Subcutaneous abdominal adipose tissue (tissue), 5 donors: ENCODE results near the gene DNAH6.
A peak's percentile ranks its signal among the peaks of the same experiment; 100 is the strongest.

Source experiments
- H3K27ac ChIP-seq: one replicate; pipeline ENCODE4 v1.7.0; 2013; ENCODE audit warnings: low read depth, mild to moderate bottlenecking, inconsistent platforms, low read length, moderate library complexity
- H3K27me3 ChIP-seq, 5 donors: one replicate each; pipeline ENCODE4 v1.7.0; 2013; ENCODE audit warnings: low read length in 5 of 5, inconsistent platforms in 1 of 5; ENCODE audit not compliant: control insufficient read depth in 5 of 5, insufficient read depth in 4 of 5
- H3K36me3 ChIP-seq, 5 donors: one replicate each; pipeline ENCODE4 v1.7.0; 2013; ENCODE audit warnings: low read length in 5 of 5; ENCODE audit not compliant: control insufficient read depth in 5 of 5, insufficient read depth in 5 of 5
- H3K4me1 ChIP-seq, 5 donors: one replicate each; pipeline ENCODE4 v1.7.0; 2013; ENCODE audit warnings: low read length in 5 of 5, mild to moderate bottlenecking in 3 of 5, moderate library complexity in 1 of 5; ENCODE audit not compliant: control insufficient read depth in 5 of 5, insufficient read depth in 5 of 5
- H3K4me3 ChIP-seq, 5 donors: one replicate each; pipeline ENCODE4 v1.7.0; 2013; ENCODE audit warnings: low read length in 5 of 5, low read depth in 1 of 5
- H3K9ac ChIP-seq, 5 donors: one replicate each; pipeline ENCODE4 v1.7.0; 2013; ENCODE audit warnings: low read length in 5 of 5, mild to moderate bottlenecking in 4 of 5, moderate library complexity in 3 of 5
- H3K9me3 ChIP-seq, 5 donors: one replicate each; pipeline ENCODE4 v1.7.0; 2013; ENCODE audit warnings: low read length in 5 of 5; ENCODE audit not compliant: control insufficient read depth in 5 of 5
- donor health status: healthy.
- donor health status: healthy.
- donor health status: healthy.
- donor health status: healthy.
- donor health status: healthy.

DNAH6 gene

DNA sequence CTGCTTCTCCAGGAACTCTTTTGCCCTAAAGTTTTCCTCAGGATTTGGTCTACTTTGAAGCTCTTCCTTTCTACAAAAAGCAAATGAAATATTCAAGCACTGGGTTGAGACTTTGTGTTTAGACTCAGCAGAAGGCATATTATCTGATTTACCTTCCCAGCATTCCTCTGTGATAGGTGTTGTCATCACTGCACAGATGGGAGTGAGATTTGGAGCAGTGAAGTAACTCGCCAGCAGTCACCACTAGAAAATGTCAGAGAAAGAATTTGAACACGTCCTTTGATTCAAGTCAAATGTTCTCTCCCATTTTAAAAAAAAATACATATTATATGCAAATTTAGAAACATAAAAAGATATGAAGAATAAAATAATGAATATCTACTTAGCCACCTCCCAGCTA is 112.2 kb downstream of the DNAH6 start:
- Histone ChIP-seq H3K9me3 (no peaks in the 10 kb centered on the region), H3K27me3 (no peaks in the 10 kb centered on the region), H3K9ac (no peak overlapping the region), H3K4me3 (no peak overlapping the region), H3K27ac (no peak overlapping the region), H3K36me3 (no peaks in the 10 kb centered on the region), H3K4me1 (no peaks in the 10 kb centered on the region)

DNA sequence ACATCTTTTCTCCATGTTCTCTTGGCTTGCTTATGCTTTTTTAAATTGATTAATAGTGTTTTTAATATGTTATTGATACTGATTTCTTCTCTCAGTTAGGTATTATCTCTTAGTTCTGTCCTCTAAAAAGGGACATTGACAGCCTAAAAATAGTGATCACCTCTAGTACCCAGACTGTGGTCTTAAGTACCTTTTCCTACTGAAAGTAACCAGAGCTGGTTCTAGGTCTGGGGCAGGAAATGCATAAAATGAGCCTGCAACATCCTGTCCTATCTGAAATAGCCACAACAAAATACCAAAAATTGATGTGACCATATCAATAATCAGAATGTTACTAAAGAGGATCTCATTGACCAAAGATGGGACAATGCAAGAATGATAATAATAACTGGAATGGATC is 113.3 kb downstream of the DNAH6 start:
- Histone ChIP-seq H3K4me3 (no peak overlapping the region), H3K9me3 (no peaks in the 10 kb centered on the region), H3K9ac (no peak overlapping the region)

GRCh38 chr2:84631047-84631446 is 114.7 kb downstream of the DNAH6 start:
- no peaks in the 10 kb centered on the region for H3K9me3 ChIP-seq
- H3K36me3 ChIP-seq = peaks cover 0 to 3% (median 0%) of the 10 kb centered on the region in 5 donors
- H3K27ac ChIP-seq = no peak overlapping the region
- no peak overlapping the region for H3K4me3 ChIP-seq
- H3K9ac ChIP-seq = peak overlapping the region in 1 of 5 donors; percentile 1
- no peaks in the 10 kb centered on the region for H3K27me3 ChIP-seq
- no peaks in the 10 kb centered on the region for H3K4me1 ChIP-seq

More for the DNA sequence above, 113.3 kb downstream of the DNAH6 start:
- Histone ChIP-seq H3K27ac (no peak overlapping the region), H3K27me3 (no peaks in the 10 kb centered on the region), H3K4me1 (no peaks in the 10 kb centered on the region), H3K36me3 (no peaks in the 10 kb centered on the region)

GRCh38 chr2:84631985-84632384 is 115.7 kb downstream of the DNAH6 start:
- Histone ChIP-seq H3K9me3 (no peaks in the 10 kb centered on the region), H3K4me1 (no peaks in the 10 kb centered on the region), H3K27me3 (no peaks in the 10 kb centered on the region), H3K4me3 (no peak overlapping the region), H3K27ac (no peak overlapping the region), H3K9ac (no peak overlapping the region), H3K36me3 (peaks cover 0 to 3% (median 0%) of the 10 kb centered on the region in 5 donors)

GRCh38 chr2:84636080-84636971 is 120.0 kb downstream of the DNAH6 start:
- no peak overlapping the region for H3K9ac ChIP-seq
- no peak overlapping the region for H3K4me3 ChIP-seq
- H3K9me3 ChIP-seq = no peaks in the 10 kb centered on the region
- H3K36me3 ChIP-seq = peaks cover 0 to 4% (median 0%) of the 10 kb centered on the region in 5 donors
- no peaks in the 10 kb centered on the region for H3K27me3 ChIP-seq
- H3K27ac ChIP-seq = no peak overlapping the region
- H3K4me1 ChIP-seq = no peaks in the 10 kb centered on the region

- H3K27me3 ChIP-seq = no peaks in the 10 kb centered on the region
- no peak overlapping the region for H3K9ac ChIP-seq
- no peak overlapping the region for H3K27ac ChIP-seq
- H3K9me3 ChIP-seq = no peaks in the 10 kb centered on the region
- peaks cover 0 to 4% (median 2%) of the 10 kb centered on the region in 5 donors for H3K36me3 ChIP-seq
- H3K4me3 ChIP-seq = no peak overlapping the region
- H3K4me1 ChIP-seq = no peaks in the 10 kb centered on the region
Measured at GRCh38 chr2:84639751-84640150, 123.5 kb downstream of the DNAH6 start.

- Histone ChIP-seq H3K9ac (no peak overlapping the region), H3K4me3 (no peak overlapping the region), H3K27me3 (no peaks in the 10 kb centered on the region), H3K4me1 (no peaks in the 10 kb centered on the region), H3K9me3 (no peaks in the 10 kb centered on the region), H3K36me3 (peaks cover 0 to 4% (median 2%) of the 10 kb centered on the region in 5 donors), H3K27ac (no peak overlapping the region)
Measured at GRCh38 chr2:84640411-84640810, 124.1 kb downstream of the DNAH6 start.

- Histone ChIP-seq H3K9ac (no peak overlapping the region), H3K36me3 (peaks cover 0 to 4% (median 0%) of the 10 kb centered on the region in 5 donors), H3K27ac (no peak overlapping the region), H3K9me3 (no peaks in the 10 kb centered on the region), H3K4me1 (no peaks in the 10 kb centered on the region), H3K4me3 (no peak overlapping the region), H3K27me3 (no peaks in the 10 kb centered on the region)
Measured at GRCh38 chr2:84641021-84641420, 124.7 kb downstream of the DNAH6 start.

GRCh38 chr2:84643991-84644390 is 127.7 kb downstream of the DNAH6 start:
- Histone ChIP-seq H3K9me3 (no peaks in the 10 kb centered on the region), H3K9ac (no peak overlapping the region), H3K4me3 (no peak overlapping the region), H3K36me3 (peaks cover 0 to 4% (median 0%) of the 10 kb centered on the region in 5 donors), H3K27me3 (no peaks in the 10 kb centered on the region), H3K27ac (no peak overlapping the region), H3K4me1 (no peaks in the 10 kb centered on the region)

GRCh38 chr2:84646514-84646913 is 130.2 kb downstream of the DNAH6 start:
- peaks cover 0 to 2% (median 0%) of the 10 kb centered on the region in 5 donors for H3K36me3 ChIP-seq
- H3K27me3 ChIP-seq = peaks cover 0 to 3% (median 0%) of the 10 kb centered on the region in 5 donors
- H3K27ac ChIP-seq = no peak overlapping the region
- no peaks in the 10 kb centered on the region for H3K9me3 ChIP-seq
- H3K4me3 ChIP-seq = no peak overlapping the region
- H3K4me1 ChIP-seq = no peaks in the 10 kb centered on the region
- no peak overlapping the region for H3K9ac ChIP-seq
